Cardiac muscle cell (in vitro differentiated cells and primary cell): Measurements from ENCODE around the gene TMEM14C. TPM values are rescaled to one million over a fixed set of nuclear protein-coding genes. Genes with fewer than 3 reads are reported as not detected.

Source experiments
- DNase-seq, 2 donors: peaks; one replicate each; pipeline versions ENCODE4 v3.0.0 to v3.0.0-alpha.2; 2010 to 2017; ENCODE audit warnings: low read depth in 1 of 2, low spot score in 1 of 2
- H3K27ac ChIP-seq: fragments of 200-600 bp; sonication (generic); 2 replicates; pipeline ENCODE4 v1.5.1; 2016
- H3K27me3 ChIP-seq: fragments of 200-600 bp; sonication (generic); 2 replicates; pipeline ENCODE4 v1.6.0; 2016; ENCODE audit warnings: control low read depth
- H3K36me3 ChIP-seq: fragments of 200-600 bp; sonication (generic); 2 replicates; pipeline ENCODE4 v1.5.1; 2016; ENCODE audit warnings: control low read depth
- H3K4me1 ChIP-seq: fragments of 200-600 bp; sonication (generic); 2 replicates; pipeline ENCODE4 v1.8.1; 2017; ENCODE audit warnings: low read depth, mild to moderate bottlenecking, mixed run types
- H3K4me3 ChIP-seq: fragments of 200-600 bp; sonication (generic); 2 replicates; pipeline ENCODE4 v1.5.1; 2016; ENCODE audit warnings: mild to moderate bottlenecking
- H3K9me3 ChIP-seq: fragments of 200-600 bp; sonication (generic); 2 replicates; pipeline ENCODE4 v1.5.1; 2017; ENCODE audit warnings: low read depth, mild to moderate bottlenecking, control low read depth
- CTCF ChIP-seq: IDR thresholded peaks from 2 replicates; pipeline ENCODE4 v1.5.1; 2012; ENCODE audit warnings: low read depth, mild to moderate bottlenecking, low read length
- polyA plus RNA-seq: library from polyadenylated mRNA; unstranded; fragments of >200 nt; fragmentation: Nextera tagmentation; extraction: Ambion mirVana; gene quantifications from 2 replicates; pipeline ENCODE4 v1.2.1, GENCODE V29; 2016
- total RNA-seq: library from RNA; depleted of rRNA; stranded (reverse); fragments of >200 nt; gene quantifications from 2 replicates; pipeline ENCODE4 v1.2.3, GENCODE V29; 2016

TMEM14C gene
- total RNA-seq (141 and 220 TPM in 2 replicates), polyA plus RNA-seq (407 and 441 TPM in 2 replicates)

GRCh38 chr6:10722820-10723566 lies at the start of gene TMEM14C:
Gene TMEM14C, plus strand, starts transcription at chr6:10723070. Its CDS starts 1,544 bp downstream, at chr6:10724614.
- no peak for TF ChIP-seq CTCF
- peaks cover 7% of the 10 kb centered on the region for H3K36me3 ChIP-seq
- H3K27ac ChIP-seq, result peak within 1 kb of the TSS; percentile 88
- H3K4me3 ChIP-seq, result peak within 1 kb of the TSS; percentile 51
- peak; percentile 100 for DNase-seq
- H3K27me3 ChIP-seq, result no peaks in the 10 kb centered on the region
- peaks cover 23% of the 10 kb centered on the region for H3K4me1 ChIP-seq
- H3K9me3 ChIP-seq, result no peaks in the 10 kb centered on the region

DNA sequence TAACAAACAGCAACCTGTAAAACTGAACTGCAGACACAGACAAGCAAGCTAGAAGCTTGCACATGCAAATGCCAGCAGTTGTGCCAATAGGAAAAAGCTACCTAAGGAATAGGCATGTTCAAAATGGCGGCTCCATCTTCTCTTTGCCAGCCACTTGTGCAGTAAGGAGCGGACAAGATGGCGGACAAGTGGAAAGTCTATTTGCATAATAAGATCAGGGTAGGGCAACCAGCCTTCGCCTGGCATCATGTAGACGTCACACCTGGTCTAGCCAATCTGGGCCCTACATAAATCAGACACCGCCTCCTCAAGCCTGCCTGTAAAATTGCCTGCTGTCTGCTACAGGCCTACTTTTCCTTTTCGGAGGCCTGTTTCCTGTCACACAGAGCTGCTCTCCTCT lies 46.5 kb upstream of the TMEM14C start:
- H3K36me3 ChIP-seq, result no peaks in the 10 kb centered on the region
- H3K27me3 ChIP-seq, result no peaks in the 10 kb centered on the region
- no peak overlapping the region for H3K27ac ChIP-seq
- H3K4me1 ChIP-seq, result no peaks in the 10 kb centered on the region
- no peaks in the 10 kb centered on the region for H3K9me3 ChIP-seq
- no peak for DNase-seq
- no peak overlapping the region for H3K4me3 ChIP-seq
- no peak for TF ChIP-seq CTCF

DNA sequence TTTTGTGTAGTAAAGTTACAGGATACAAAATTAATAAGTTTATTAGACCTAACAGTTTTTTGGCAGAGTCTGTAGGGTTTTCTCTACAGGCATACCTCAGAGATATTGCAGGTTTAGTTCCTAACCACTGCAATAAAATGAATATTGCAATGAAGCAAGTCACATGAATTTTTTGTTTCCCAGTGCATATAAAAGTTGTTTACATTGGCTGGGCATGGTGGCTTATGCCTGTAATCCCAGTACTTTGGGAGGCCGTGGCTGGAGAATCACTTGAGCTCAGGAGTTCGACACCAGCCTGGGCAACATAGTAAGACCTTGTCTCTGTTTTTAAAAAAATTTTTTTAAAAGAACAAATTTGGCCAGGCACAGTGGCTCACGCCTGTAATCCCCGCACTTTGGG lies 44.4 kb upstream of the TMEM14C start:
- H3K36me3 ChIP-seq, result no peaks in the 10 kb centered on the region
- no peak overlapping the region for H3K4me3 ChIP-seq
- DNase-seq, result no peak
- H3K27me3 ChIP-seq, result no peaks in the 10 kb centered on the region
- no peak for TF ChIP-seq CTCF
- H3K4me1 ChIP-seq, result peaks cover 12% of the 10 kb centered on the region
- no peak overlapping the region for H3K27ac ChIP-seq
- no peaks in the 10 kb centered on the region for H3K9me3 ChIP-seq

DNA sequence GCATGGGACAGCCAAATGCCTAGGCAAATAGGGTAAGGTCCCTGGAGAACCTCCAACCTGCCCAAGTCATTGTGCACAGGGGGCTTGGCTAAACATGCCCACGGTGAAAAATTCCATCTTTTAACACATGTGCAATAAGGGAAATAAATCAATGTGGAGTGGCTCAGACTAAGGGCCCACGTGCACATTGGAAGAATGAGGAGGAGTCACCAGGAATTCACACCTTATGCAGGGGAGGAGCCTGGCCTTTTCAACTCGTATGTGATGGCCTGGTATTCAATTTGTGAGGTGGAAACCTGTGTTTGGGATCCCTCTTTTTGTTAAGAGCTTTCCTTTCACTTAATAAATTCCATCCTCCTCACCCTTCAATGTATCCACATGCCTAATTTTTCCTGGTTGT lies 41.1 kb upstream of the TMEM14C start:
- TF ChIP-seq CTCF, result no peak
- no peak for DNase-seq
- peaks cover 12% of the 10 kb centered on the region for H3K4me1 ChIP-seq
- H3K4me3 ChIP-seq, result no peak overlapping the region
- H3K9me3 ChIP-seq, result no peaks in the 10 kb centered on the region
- H3K27ac ChIP-seq, result peak overlapping the region; percentile 63
- H3K27me3 ChIP-seq, result no peaks in the 10 kb centered on the region
- H3K36me3 ChIP-seq, result no peaks in the 10 kb centered on the region

DNA sequence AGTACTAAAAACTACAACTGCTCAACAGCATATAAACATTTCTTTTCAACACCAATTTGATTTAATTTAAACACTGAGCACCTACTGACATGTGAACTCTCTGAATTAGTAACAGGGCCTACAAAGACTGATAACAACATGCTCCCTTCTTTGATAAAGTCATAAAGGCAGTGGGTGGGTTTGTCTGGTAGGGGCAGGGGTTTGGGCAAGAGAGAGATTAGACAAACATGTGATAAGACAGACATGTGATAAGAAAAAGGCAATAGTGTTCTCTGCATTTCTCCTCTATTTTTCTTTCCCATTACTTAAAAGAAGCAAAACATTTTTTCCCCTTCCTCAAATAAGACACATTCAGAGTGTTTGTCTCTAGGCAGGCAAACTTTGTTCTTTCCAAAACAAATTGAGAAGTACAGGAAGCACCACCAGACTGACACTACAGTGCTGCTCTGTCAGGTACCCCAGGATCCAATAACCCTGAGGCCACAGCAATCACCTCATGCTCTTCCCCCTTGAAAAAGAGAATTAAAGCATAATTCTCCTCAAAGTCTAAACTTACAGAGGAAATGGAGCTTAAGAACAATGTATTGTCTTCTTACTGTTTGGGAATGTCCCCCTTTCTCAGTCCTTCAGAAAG lies 40.4 kb upstream of the TMEM14C start:
- no peaks in the 10 kb centered on the region for H3K9me3 ChIP-seq
- TF ChIP-seq CTCF, result no peak
- DNase-seq, result no peak
- no peaks in the 10 kb centered on the region for H3K27me3 ChIP-seq
- no peak overlapping the region for H3K4me3 ChIP-seq
- no peaks in the 10 kb centered on the region for H3K36me3 ChIP-seq
- peak overlapping the region; percentile 63 for H3K27ac ChIP-seq
- peaks cover 12% of the 10 kb centered on the region for H3K4me1 ChIP-seq
